Hepatocyte (in vitro differentiated cells): ENCODE results near the gene NHERF2.

ENCODE experiments used
- CTCF ChIP-seq: fragments of 200-600 bp; sonication (generic); IDR thresholded peaks from 2 replicates; pipeline ENCODE4 v1.5.1; 2016; ENCODE audit warnings: antibody characterized with exemption, mild to moderate bottlenecking; ENCODE audit not compliant: poor library complexity
- EZH2 ChIP-seq: fragments of 200-600 bp; sonication (generic); IDR thresholded peaks from 2 replicates; pipeline ENCODE4 v1.6.1; 2016; ENCODE audit warnings: antibody characterized with exemption, mild to moderate bottlenecking, borderline replicate concordance

DNA sequence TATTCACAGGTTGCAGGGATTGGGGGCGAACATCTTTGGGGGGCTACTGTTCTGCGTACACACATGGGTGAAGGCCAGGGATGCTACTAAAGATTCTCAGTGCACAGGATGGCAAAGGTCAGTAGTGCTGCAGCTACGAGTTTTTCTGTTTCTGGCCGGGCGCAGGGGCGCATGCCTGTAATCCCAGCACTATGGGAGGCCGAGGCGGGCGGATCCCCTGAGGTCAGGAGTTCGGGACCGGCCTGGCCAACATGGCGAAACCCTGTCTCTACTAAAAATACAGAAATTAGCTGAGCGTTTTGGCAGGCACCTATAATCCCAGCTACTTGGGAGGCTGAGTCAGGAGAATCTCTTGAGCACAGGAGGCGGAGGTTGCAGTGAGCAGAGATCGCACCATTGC, 13.2 kb upstream of the NHERF2 start:
- TF ChIP-seq CTCF (no peak), EZH2 (no peak)
